Gastrocnemius medialis (tissue), 4 donors: ENCODE measurements around the gene BHLHE41. TPM values are rescaled to one million over a fixed set of nuclear protein-coding genes. Genes with fewer than 3 reads are reported as not detected.

Experiments
- ATAC-seq, 2 donors: fragments of 150-250 bp; one replicate each; pipeline ENCODE4 v1.9.1; 2016
- DNase-seq, 2 donors: peaks; one replicate each; pipeline ENCODE4 v3.0.0-alpha.2; 2019
- H3K27ac ChIP-seq, 4 donors: fragments of 200-600 bp; sonication (generic); 1 replicate in 1 of 4; 2 replicates in 3 of 4; pipeline ENCODE4 v1.5.1; 2016 to 2018; ENCODE audit warnings: mild to moderate bottlenecking in 2 of 4, moderate library complexity in 1 of 4
- H3K27me3 ChIP-seq, 3 donors: fragments of 200-600 bp; sonication (generic) in 2 of 3; 1 replicate in 1 of 3; 2 replicates in 2 of 3; pipeline versions ENCODE4 v1.5.1 to v1.6.0; 2016 to 2019; ENCODE audit warnings: mild to moderate bottlenecking in 1 of 3, moderate library complexity in 1 of 3
- H3K36me3 ChIP-seq, 2 donors: fragments of 200-600 bp; sonication (generic) in 1 of 2; one replicate each; pipeline ENCODE4 v1.5.1; 2017 to 2018
- H3K4me1 ChIP-seq, 2 donors: fragments of 200-600 bp; sonication (generic) in 1 of 2; one replicate each; pipeline ENCODE4 v1.5.1; 2016 to 2017; ENCODE audit warnings: mild to moderate bottlenecking in 2 of 2
- H3K4me3 ChIP-seq, 4 donors: fragments of 200-600 bp; sonication (generic) in 3 of 4; 1 replicate in 1 of 4; 2 replicates in 3 of 4; pipeline ENCODE4 v1.5.1; 2016 to 2019; ENCODE audit warnings: mild to moderate bottlenecking in 2 of 4
- H3K9me3 ChIP-seq, 3 donors: fragments of 200-600 bp; sonication (generic) in 2 of 3; 1 replicate in 1 of 3; 2 replicates in 2 of 3; pipeline ENCODE4 v1.5.1; 2016 to 2019
- CTCF ChIP-seq, 5 experiments: fragments of 450-650 bp in 3 of 5; fragments of 200-600 bp in 2 of 5; sonication (generic) in 2 of 5; IDR thresholded peaks in 4 of 5; conservative IDR thresholded peaks in 1 of 5; 1 replicate in 4 of 5; 2 replicates in 1 of 5; pipeline ENCODE4 v1.5.1; 2016 to 2019; ENCODE audit warnings: antibody characterized with exemption in 5 of 5, mild to moderate bottlenecking in 3 of 5, moderate library complexity in 3 of 5
- POLR2A ChIP-seq, 2 donors: fragments of 450-650 bp; IDR thresholded peaks; one replicate each; pipeline ENCODE4 v1.6.1; 2017; ENCODE audit warnings: antibody characterized with exemption in 2 of 2, mild to moderate bottlenecking in 2 of 2, moderate library complexity in 2 of 2
- in situ Hi-C, 4 donors: fragments of 200-750 bp; cut with MboI; loops; one replicate each; pipeline versions ENCODE4 v1.15.0 to v1.8.0; 2017; ENCODE audit warnings: low sequenced_read_pairs in 4 of 4
- intact Hi-C: fragments of 100-400 bp; cut with DNase I; formaldehyde crosslinking; loops from one replicate; pipeline ENCODE4 v1.15.1; 2023; ENCODE audit warnings: low total_unique reads
- total RNA-seq, 4 donors: library from RNA; depleted of rRNA; stranded (reverse); fragments of >200 nt; gene quantifications; one replicate each; pipeline versions ENCODE4 v1.1.0 to v1.2.3, GENCODE V29; 2016

The BHLHE41 gene
- total RNA-seq, 4 donors from 2014 or later = 6.4 to 12.1 (median 9.5) TPM

- Histone ChIP-seq H3K36me3 (no peaks in the 10 kb centered on the region), H3K27ac (peak overlapping the region; percentile 95 to 100 (median 97)), H3K4me3 (peak overlapping the region; percentile 66 to 89 (median 72)), H3K27me3 (no peaks in the 10 kb centered on the region), H3K4me1 (peaks cover 49 to 50% of the 10 kb centered on the region in 2 donors), H3K9me3 (no peaks in the 10 kb centered on the region)
- ATAC-seq (peak in 1 of 2 donors; percentile 1), DNase-seq (no peak)
- in situ Hi-C loops (no loop called here), intact Hi-C loops (no loop called here)
- no peak for TF ChIP-seq POLR2A (IDR thresholded peaks at IDR 0.05)
- no peak for TF ChIP-seq CTCF (IDR thresholded peaks at IDR 0.05 in 4 of 5, conservative IDR thresholded peaks at IDR 0.05 in 1 of 5)
These were observed 2.7 kb downstream of the BHLHE41 start for GRCh38 chr12:26122061-26122680.

- TF ChIP-seq POLR2A (IDR thresholded peaks at IDR 0.05) (peak; percentile 18 to 25), CTCF (IDR thresholded peaks at IDR 0.05 in 4 of 5, conservative IDR thresholded peaks at IDR 0.05 in 1 of 5) (no peak)
- intact Hi-C loops = loop anchor here (2.0 kb wide), 1 partner anchor 401 kb away; no protein-coding TSS in a partner anchor
- Histone ChIP-seq H3K4me3 (peak overlapping the region; percentile 59 to 89 (median 72)), H3K9me3 (no peaks in the 10 kb centered on the region), H3K27me3 (no peaks in the 10 kb centered on the region), H3K36me3 (no peaks in the 10 kb centered on the region), H3K27ac (peak overlapping the region; percentile 95 to 100 (median 97)), H3K4me1 (peaks cover 50 to 51% of the 10 kb centered on the region in 2 donors)
- in situ Hi-C loops = no loop called here
- no peak for ATAC-seq
- no peak for DNase-seq
These were observed 3.3 kb downstream of the BHLHE41 start for GRCh38 chr12:26121323-26122060.

GRCh38 chr12:26120561-26121274 is 4.1 kb downstream of the BHLHE41 start:
- Histone ChIP-seq H3K27ac (peak overlapping the region; percentile 95 to 100 (median 97)), H3K9me3 (no peaks in the 10 kb centered on the region), H3K36me3 (no peaks in the 10 kb centered on the region), H3K4me3 (peak overlapping the region; percentile 59 to 89 (median 72)), H3K4me1 (peaks cover 57 to 59% of the 10 kb centered on the region in 2 donors), H3K27me3 (no peaks in the 10 kb centered on the region)
- intact Hi-C loops = loop anchor here (2.0 kb wide), 1 partner anchor 402 kb away; no protein-coding TSS in a partner anchor
- no peak for DNase-seq
- ATAC-seq = no peak
- TF ChIP-seq POLR2A (IDR thresholded peaks at IDR 0.05) (no peak), CTCF (IDR thresholded peaks at IDR 0.05 in 4 of 5, conservative IDR thresholded peaks at IDR 0.05 in 1 of 5) (no peak)
- in situ Hi-C loops = no loop called here

GRCh38 chr12:26119391-26119989 is 5.3 kb downstream of the BHLHE41 start:
- no peaks in the 10 kb centered on the region for H3K36me3 ChIP-seq
- DNase-seq = peak in 1 of 2 donors; percentile 44
- no peak for TF ChIP-seq POLR2A (IDR thresholded peaks at IDR 0.05)
- TF ChIP-seq CTCF (IDR thresholded peaks at IDR 0.05 in 4 of 5, conservative IDR thresholded peaks at IDR 0.05 in 1 of 5) = peak in 4 of 5 experiments; percentile 23 to 54 (median 38)
- H3K4me1 ChIP-seq = peaks cover 69 to 70% of the 10 kb centered on the region in 2 donors
- in situ Hi-C loops = loop anchor here in 1 of 4 donors (10.0 kb wide), 1 partner anchor 405 kb away; no protein-coding TSS in a partner anchor
- intact Hi-C loops = loop anchor here (10.0 kb wide), 1 partner anchor 715 kb away; the partner anchor contains the start of gene ITPR2
- peak overlapping the region; percentile 95 to 100 (median 97) for H3K27ac ChIP-seq
- ATAC-seq = peak in 1 of 2 donors; percentile 15
- H3K9me3 ChIP-seq = no peaks in the 10 kb centered on the region
- H3K27me3 ChIP-seq = no peaks in the 10 kb centered on the region
- H3K4me3 ChIP-seq = peak overlapping the region in 1 of 4 donors; percentile 10
